GM21737 (cell line): ENCODE measurements around the gene ADCK1.
"Not testable (repeated sequence)": the region's sequence is repeated elsewhere in the genome, so short reads cannot be mapped to it uniquely, and the experiment has no call there.

Experiments
- ATAC-seq: cut with Tn5 transposase; IDR thresholded peaks from one replicate; pipeline ENCODE4 v1.9.1; 2021; ENCODE audit warnings: mild to moderate bottlenecking, moderate library complexity; ENCODE audit not compliant: unreplicated experiment

Gene ADCK1

GRCh38 chr14:77924141-77924948, 124.4 kb downstream of the ADCK1 start:
- no peak for ATAC-seq

GRCh38 chr14:77926942-77927341, 127.0 kb downstream of the ADCK1 start:
- ATAC-seq, result no peak

- ATAC-seq, result no peak
These were observed 131.5 kb downstream of the ADCK1 start for GRCh38 chr14:77931441-77931840.

- no peak for ATAC-seq
These were observed 136.3 kb downstream of the ADCK1 start for GRCh38 chr14:77936138-77936639.

GRCh38 chr14:77947372-77947771, 147.5 kb downstream of the ADCK1 start:
- no peak for ATAC-seq

GRCh38 chr14:77950371-77951063, 150.6 kb downstream of the ADCK1 start:
- no peak for ATAC-seq

- ATAC-seq, result no peak
These were observed 156.0 kb downstream of the ADCK1 start for GRCh38 chr14:77955816-77956484.

GRCh38 chr14:77959686-77960085, 159.8 kb downstream of the ADCK1 start:
- not testable (repeated sequence) for ATAC-seq

- no peak for ATAC-seq
These were observed 162.1 kb downstream of the ADCK1 start for GRCh38 chr14:77961847-77962580.

- ATAC-seq, result no peak
These were observed 163.0 kb downstream of the ADCK1 start for GRCh38 chr14:77962731-77963520.

GRCh38 chr14:77964586-77964985, 164.7 kb downstream of the ADCK1 start:
- ATAC-seq, result no peak

GRCh38 chr14:77965050-77965449, 165.1 kb downstream of the ADCK1 start:
- no peak for ATAC-seq

- ATAC-seq, result peak; percentile 82
These were observed 166.1 kb downstream of the ADCK1 start for GRCh38 chr14:77965919-77966435.

GRCh38 chr14:77967110-77967509, 167.2 kb downstream of the ADCK1 start:
- ATAC-seq, result no peak

GRCh38 chr14:77970646-77971045, 170.7 kb downstream of the ADCK1 start:
- no peak for ATAC-seq

- ATAC-seq, result no peak
These were observed 173.3 kb downstream of the ADCK1 start for GRCh38 chr14:77973246-77973645.

- ATAC-seq, result no peak
These were observed 176.7 kb downstream of the ADCK1 start for GRCh38 chr14:77976591-77976990.

- ATAC-seq, result no peak
These were observed 179.3 kb downstream of the ADCK1 start for GRCh38 chr14:77979171-77979570.

GRCh38 chr14:77979666-77980351, 179.9 kb downstream of the ADCK1 start:
- no peak for ATAC-seq
